Stimulated activated CD4-positive, alpha-beta T cell treated with anti-CD3 and anti-CD28 coated beads, TNF-alpha, amount 100 ng/mL, for 1 hour (primary cell): Measurements from ENCODE around the gene TBRG4.
A peak's percentile ranks its signal among the peaks of the same experiment; 100 is the strongest.
"Not testable (repeated sequence)": the region's sequence is repeated elsewhere in the genome, so short reads cannot be mapped to it uniquely, and the experiment has no call there.

ENCODE experiments used
- DNase-seq, 3 donors: peaks; one replicate each; pipeline ENCODE4 v3.0.0-alpha.2; 2020; ENCODE audit warnings: low read depth in 3 of 3, low spot score in 1 of 3

Gene TBRG4

DNA sequence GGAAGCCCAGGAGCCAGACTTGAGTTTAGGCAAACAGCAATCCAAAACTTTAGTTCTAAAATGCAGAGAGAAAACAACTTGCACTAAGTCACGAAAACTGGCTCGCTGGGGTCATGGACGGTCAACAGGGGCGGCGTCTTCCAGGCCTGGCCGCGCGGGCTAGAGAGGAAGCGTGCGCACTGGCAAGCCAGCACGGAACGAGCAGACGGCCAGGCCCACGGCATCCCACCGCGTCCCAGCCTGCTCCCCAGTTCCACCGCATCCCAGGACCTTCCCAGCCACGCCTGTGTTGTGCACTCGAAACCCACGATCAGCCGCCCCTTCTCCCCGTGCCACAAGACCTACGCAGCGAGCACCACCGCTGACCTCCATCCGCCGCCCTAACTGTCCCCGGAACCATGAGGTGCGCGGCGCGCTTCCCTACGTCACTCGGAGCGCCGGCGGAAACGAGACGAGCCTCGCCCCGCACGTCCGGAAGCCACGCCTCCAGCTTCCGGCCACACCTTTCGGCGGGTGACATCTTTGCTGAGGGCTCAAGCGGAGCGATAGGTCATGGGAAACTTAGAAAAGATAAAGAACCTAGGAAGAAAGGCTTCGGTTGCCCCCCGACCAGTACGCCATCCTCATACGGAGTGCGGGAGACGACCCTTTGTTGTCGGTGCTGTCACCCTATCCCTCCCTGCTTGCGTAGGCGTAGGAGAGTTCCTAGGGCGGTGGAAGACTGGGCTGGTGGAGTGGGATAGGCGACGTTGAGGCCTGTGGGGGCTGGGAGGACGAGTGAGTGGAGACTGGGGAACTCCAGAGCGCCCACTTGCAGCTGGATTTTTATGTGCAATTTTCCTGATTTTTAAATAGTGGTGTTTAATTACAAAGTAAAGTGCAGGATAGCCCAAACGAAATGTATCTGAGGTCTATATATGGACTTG is at the start of gene TBRG4:
Gene TBRG4, minus strand, starts transcription at position 400 of the 926 bp plus-strand sequence. CDS start 2,460 bp downstream, outside the sequence.
- peak; percentile 73 to 90 (median 82) for DNase-seq

- DNase-seq, result no peak
These were observed 49.6 kb upstream of the TBRG4 start for GRCh38 chr7:45161138-45161537.

DNA sequence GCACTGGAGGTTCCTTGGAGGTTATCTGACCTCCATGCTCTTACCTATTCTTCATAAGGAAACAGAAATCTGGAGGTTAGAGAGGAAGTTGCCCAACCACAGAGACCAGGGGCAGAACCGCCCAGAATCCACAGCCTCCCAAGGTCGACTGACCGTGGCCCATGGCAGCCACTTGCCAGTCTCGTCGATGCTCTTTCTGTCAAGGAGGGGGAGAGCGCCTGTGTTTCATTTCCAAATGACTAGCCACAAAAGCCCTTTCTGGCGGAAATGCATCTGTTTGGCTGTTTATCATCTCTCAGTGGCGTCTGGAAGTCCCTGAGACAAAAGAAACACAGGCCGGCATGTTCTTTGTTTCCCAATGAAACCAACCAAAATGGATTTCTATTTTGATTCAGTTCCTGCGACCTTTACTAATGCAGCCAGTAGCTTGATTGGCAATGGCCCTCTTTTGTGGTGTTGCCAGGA is 49.0 kb upstream of the TBRG4 start:
- no peak for DNase-seq

DNA sequence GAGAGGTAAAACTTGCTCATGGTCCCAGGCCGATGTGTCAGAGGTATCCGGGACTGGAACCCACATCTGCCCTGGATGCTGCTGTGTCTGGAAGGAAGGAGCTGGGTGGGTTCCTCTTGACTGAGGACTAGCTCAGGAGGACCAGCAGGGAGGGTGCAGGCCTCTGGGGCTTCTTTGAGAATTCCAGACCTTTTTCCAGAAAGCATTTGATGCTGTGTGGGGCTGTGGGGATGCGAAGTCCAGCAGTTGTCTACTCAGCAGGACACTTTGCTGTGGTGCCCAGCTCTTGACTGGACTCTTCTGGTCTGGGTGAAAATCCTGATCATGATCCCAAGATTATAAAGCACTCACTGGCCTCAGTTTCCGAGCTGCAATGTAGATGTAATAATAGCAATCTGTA is 47.8 kb upstream of the TBRG4 start:
- DNase-seq, result no peak

DNA sequence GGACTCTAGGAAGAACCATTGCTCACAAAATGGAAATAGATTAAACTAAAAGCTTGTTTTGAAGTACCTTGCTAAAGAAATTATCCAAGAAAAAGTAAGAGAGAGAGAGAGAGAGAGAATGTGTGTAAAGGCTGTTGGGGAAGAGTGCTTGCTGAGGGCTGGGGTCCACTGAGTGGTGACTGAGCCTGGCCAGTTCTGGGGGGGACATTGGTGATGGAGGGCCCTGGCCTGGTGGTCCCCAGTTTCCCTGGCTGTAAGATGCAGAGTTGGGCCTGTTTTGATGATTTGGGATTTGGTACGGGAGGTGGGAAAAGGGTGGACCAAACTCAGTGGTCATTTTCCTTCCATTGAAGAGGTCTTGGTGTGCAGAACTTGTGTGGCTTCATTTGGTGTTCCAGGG is 47.0 kb upstream of the TBRG4 start:
- DNase-seq, result no peak

GRCh38 chr7:45157653-45158401 is 46.3 kb upstream of the TBRG4 start, which contains the start of gene RAMP3:
TSS of gene RAMP3 (plus strand) at chr7:45157791. CDS start at chr7:45157829, 38 bp downstream.
- no peak for DNase-seq

GRCh38 chr7:45157286-45157652 is 45.8 kb upstream of the TBRG4 start:
- no peak for DNase-seq

DNA sequence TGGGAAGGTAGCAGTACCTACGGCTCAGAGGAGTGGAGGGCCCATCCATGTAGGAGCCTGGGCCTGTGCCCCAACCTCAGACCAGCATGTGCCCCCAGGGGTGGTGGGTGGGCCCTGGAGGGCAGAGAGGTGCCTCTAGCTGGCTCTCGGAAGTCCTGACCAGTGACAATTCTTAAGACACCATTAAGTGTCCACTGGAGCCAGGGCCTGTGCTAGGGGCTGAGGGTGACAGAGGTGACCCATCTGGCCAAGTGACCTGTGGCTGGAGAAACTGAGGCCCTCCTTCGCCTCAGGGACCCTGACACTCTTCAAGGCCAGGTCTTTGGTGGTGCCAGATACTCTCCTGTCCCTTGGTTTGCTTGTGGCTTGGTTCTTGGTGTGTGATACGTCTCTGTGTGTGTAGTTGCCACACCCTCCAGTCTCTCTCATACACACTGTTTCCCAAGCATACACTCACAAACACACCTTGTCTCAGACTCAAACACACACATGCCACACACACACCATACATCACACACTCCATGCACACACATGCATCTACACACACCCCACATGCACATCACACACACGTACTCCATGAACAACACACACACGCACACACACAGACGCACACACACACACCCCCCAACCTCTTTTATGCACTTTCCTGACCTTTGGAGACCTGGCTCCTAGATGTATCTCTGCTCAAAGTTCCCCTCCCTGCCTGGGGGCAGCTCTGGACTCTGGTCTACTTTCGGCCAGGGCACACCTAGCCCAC is 45.2 kb upstream of the TBRG4 start:
- DNase-seq, result no peak

DNA sequence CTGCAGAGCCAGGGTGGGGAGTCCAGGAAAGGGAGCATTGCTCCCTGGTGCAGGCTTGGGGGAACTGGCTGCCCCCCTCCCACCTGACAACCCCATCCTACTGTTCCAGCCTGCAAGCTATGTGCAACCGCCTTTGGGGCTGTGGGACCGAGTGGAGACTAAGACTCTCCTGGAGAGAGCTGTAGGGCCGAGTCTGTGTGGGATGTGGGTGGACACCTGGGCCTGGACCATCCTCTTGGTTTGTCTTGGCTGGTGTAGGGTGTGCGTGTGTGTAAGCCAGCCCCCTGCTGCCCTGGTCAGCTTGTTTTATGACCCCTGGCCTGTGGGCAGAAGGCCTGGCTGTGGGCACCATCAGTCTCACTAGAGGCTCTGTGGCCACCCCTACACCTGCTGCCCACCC is 44.4 kb upstream of the TBRG4 start:
- DNase-seq, result no peak

DNA sequence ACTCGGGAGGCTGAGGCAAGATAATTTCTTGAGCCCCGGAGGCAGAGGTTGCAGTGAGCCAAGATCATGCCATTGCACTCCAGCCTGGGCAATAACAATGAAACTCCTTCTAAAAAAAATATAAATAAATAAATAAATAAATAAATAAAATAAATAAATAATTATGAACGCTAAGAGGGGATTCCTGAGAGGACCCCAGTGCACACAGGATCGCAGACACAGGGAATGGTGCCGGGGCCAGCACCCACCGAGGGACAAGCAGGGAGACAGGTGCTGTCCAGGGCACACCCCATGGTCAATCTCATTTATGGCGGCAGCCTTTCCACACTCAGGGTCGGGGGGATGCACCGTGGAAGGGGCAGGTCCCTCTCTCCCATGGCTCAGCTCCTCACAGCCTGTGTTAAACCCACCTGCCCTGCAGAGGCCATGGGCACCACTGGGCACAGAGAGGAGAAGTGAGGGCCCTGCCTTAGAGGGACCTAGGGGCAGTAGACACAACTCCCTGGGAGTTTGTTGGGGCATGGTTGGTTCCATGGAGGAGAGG is 43.9 kb upstream of the TBRG4 start:
- DNase-seq, result no peak

- not testable (repeated sequence) for DNase-seq
These were observed 42.4 kb upstream of the TBRG4 start for GRCh38 chr7:45153861-45154260.

- no peak for DNase-seq
These were observed 41.7 kb upstream of the TBRG4 start for GRCh38 chr7:45153233-45153632.

DNA sequence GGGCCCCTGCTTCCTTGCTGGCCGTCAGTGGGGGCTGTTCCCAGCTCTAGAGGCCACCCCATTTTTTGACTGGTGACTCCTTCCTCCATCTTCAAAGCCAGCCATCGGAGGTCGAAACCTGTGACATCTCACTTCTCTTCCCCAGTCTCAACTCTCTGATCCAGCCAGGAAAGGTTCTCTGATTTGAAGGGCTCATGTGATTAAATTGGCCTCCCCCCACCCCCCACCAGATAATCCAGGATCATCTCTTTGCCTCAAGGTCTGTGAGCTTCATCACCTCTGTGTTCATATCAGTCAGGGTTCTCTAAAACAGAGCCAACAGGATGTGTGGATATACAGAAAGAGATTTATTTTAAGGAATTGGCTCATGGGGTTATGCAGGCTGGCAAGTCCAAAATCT is 40.5 kb upstream of the TBRG4 start:
- no peak for DNase-seq

GRCh38 chr7:45151131-45151684 is 39.7 kb upstream of the TBRG4 start:
- DNase-seq, result no peak

DNA sequence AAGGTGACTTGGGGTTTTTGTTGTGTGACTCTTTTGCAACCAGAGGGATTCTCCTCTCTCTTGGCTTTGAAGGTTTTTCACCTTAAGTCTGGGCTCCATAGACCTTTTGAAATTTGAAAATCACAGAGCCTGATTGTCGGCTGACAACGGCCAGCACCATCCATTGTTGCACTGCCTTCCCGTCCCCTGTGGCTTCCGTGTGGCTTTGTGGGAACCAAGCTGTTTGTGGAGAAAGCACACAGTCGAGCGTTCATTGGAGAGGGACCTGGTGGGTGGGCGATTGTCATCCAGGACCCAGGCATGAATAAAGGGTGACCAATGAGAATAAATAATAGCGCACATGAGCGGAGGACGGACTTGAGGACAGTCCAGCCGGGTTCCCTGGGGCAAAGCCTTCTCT is 38.7 kb upstream of the TBRG4 start:
- no peak for DNase-seq

GRCh38 chr7:45149606-45150005 is 38.1 kb upstream of the TBRG4 start:
- no peak for DNase-seq

GRCh38 chr7:45148653-45148973 is 37.1 kb upstream of the TBRG4 start:
- DNase-seq, result no peak

DNA sequence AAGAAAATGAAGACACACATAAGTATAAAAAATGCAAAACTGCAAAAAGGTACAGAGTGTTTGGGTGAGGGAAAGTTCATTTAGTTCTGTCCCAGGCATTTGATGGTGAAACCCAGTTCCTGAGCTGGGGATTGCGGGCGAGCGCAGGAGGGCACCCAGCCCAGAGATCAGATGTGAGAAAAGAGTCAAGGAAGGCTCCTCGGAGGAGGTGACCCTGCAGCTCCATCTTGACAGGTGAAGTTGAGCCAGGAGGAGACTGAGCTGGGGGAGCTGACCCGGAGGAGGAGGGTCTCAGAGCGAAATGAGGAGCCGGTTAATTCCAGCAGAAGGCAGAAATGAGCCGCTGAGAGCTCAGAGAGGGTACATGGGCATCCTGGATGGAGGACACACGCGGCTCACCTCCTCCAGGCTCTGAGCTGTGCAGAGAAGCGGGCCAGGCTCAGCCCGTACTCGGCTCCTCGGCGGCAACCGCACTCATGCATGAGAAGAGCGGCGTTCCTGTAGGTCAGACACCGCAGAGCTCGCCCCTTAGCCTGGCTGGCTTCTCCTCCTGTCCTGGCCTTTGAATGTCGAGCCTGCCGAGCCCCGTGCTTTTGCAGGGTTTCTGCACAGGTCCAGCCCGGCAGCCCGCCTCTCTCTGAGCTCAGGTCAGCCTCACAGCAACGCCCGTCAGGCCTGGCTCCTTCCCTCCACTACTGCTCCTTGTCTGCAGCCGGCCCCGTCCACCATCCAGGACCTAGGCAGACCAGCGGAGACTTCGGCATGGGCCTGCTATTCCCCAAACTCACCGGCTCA is 36.6 kb upstream of the TBRG4 start:
- DNase-seq, result no peak

- DNase-seq, result no peak
These were observed 35.3 kb upstream of the TBRG4 start for GRCh38 chr7:45146531-45147379.
